ENCODE measurements around the gene PGAP6. TPM values are rescaled to one million over a fixed set of nuclear protein-coding genes. Genes with fewer than 3 reads are reported as not detected.

Gene PGAP6
- total RNA-seq, 2 donors from 2014 or later, result 104 to 115 TPM

DNA sequence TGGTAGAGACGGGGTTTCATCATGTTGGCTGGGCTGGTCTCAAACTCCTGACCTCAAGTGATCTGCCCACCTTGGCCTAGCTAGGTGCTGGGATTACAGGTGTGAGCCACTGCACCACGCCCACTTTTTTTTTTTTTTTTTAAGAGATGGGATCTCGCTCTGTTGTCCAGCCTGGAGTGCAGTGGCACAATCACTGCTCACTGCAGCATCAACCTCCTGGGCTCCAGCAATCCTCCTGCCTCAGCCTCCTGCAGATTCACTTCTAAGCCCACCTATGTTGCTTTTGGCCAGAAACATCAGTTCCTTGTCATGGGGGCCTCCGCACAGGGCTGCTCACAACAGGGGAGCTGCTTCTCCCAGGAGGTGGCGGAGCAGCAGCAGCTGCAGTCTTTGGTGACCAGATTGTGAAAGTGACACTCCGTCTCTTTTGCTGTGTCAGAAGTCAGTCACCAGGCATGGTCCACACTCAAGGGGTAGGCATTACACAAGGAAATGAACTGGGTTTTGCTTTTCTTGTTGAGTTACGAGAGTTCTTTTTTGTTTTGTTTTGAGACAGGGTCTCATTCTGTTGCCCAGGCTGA is 10.8 kb upstream of the PGAP6 start:
- TF ChIP-seq, protein P1, sequence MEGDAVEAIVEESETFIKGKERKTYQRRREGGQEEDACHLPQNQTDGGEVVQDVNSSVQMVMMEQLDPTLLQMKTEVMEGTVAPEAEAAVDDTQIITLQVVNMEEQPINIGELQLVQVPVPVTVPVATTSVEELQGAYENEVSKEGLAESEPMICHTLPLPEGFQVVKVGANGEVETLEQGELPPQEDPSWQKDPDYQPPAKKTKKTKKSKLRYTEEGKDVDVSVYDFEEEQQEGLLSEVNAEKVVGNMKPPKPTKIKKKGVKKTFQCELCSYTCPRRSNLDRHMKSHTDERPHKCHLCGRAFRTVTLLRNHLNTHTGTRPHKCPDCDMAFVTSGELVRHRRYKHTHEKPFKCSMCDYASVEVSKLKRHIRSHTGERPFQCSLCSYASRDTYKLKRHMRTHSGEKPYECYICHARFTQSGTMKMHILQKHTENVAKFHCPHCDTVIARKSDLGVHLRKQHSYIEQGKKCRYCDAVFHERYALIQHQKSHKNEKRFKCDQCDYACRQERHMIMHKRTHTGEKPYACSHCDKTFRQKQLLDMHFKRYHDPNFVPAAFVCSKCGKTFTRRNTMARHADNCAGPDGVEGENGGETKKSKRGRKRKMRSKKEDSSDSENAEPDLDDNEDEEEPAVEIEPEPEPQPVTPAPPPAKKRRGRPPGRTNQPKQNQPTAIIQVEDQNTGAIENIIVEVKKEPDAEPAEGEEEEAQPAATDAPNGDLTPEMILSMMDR (conservative IDR thresholded peaks at IDR 0.05), result no peak
- Mint-ChIP-seq H3K27ac (no peak overlapping the region), H3K27me3 (ENCODE audit: insufficient read depth) (no peaks in the 10 kb centered on the region), H3K4me3 (no peak overlapping the region), H3K9me3 (peaks cover 13% of the 10 kb centered on the region), H3K4me1 (peaks cover 20% of the 10 kb centered on the region), H3K36me3 (ENCODE audit: low read depth) (peaks cover 12% of the 10 kb centered on the region)
- H3K27ac ChIP-seq (ENCODE audit: low read depth, low read length), result no peak overlapping the region
- H3K9ac ChIP-seq (ENCODE audit: extremely low read depth, low read length, poor library complexity, severe bottlenecking), result no peak overlapping the region
- H3K4me3 ChIP-seq (ENCODE audit: low read length), result no peak overlapping the region
- H3K4me1 ChIP-seq (ENCODE audit: control insufficient read depth, insufficient read depth, low read length), result no peaks in the 10 kb centered on the region
- no peaks in the 10 kb centered on the region for H3K27me3 ChIP-seq (ENCODE audit: control insufficient read depth, insufficient read depth, low read length, poor library complexity, severe bottlenecking)
- peaks cover 5% of the 10 kb centered on the region for H3K9me3 ChIP-seq (ENCODE audit: control insufficient read depth, low read length)
- DNase-seq, result no peak
- 91% methylated on average over 6 to 7 of the region's 7 CpGs for WGBS, 2 experiments (ENCODE audit: insufficient coverage in 1 of 2, insufficient read length in 1 of 2)
- H3K36me3 ChIP-seq (ENCODE audit: control insufficient read depth, insufficient read depth, low read length), result no peaks in the 10 kb centered on the region

DNA sequence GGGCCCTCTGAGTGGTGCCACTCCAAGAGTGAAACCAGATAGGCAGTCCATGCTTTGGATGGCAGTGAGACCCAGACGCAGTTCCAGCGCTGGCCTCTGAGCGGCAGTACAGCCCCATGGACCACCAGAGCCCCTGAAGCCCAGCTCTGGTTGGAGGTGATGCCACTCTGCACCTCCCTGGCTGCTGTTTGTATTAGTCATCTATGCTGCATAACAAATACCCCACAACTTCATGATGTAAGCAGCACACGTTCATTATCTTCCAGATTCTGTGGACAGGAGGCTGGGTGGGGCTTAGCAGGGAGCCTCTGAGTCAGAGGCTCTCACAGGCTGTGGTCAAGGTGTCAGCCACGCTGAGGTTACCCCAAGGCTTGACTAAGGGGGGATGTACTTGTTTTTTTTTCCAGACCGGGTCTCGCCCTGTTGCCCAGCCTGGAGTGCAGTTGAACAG is 10.1 kb upstream of the PGAP6 start:
- Mint-ChIP-seq H3K4me3 (no peak overlapping the region), H3K4me1 (peaks cover 21% of the 10 kb centered on the region), H3K9me3 (peaks cover 13% of the 10 kb centered on the region), H3K27me3 (ENCODE audit: insufficient read depth) (no peaks in the 10 kb centered on the region), H3K36me3 (ENCODE audit: low read depth) (peaks cover 12% of the 10 kb centered on the region), H3K27ac (no peak overlapping the region)
- no peaks in the 10 kb centered on the region for H3K27me3 ChIP-seq (ENCODE audit: control insufficient read depth, insufficient read depth, low read length, poor library complexity, severe bottlenecking)
- H3K4me1 ChIP-seq (ENCODE audit: control insufficient read depth, insufficient read depth, low read length), result no peaks in the 10 kb centered on the region
- peak; percentile 96 for DNase-seq
- 65 to 70% methylated on average over 3 to 7 of the region's 7 CpGs for WGBS, 2 experiments (ENCODE audit: insufficient coverage in 1 of 2, insufficient read length in 1 of 2)
- H3K36me3 ChIP-seq (ENCODE audit: control insufficient read depth, insufficient read depth, low read length), result no peaks in the 10 kb centered on the region
- TF ChIP-seq, protein P1 (conservative IDR thresholded peaks at IDR 0.05), result peak; percentile 94
- no peak overlapping the region for H3K27ac ChIP-seq (ENCODE audit: low read depth, low read length)
- peaks cover 5% of the 10 kb centered on the region for H3K9me3 ChIP-seq (ENCODE audit: control insufficient read depth, low read length)
- H3K4me3 ChIP-seq (ENCODE audit: low read length), result no peak overlapping the region
- H3K9ac ChIP-seq (ENCODE audit: extremely low read depth, low read length, poor library complexity, severe bottlenecking), result no peak overlapping the region

DNA sequence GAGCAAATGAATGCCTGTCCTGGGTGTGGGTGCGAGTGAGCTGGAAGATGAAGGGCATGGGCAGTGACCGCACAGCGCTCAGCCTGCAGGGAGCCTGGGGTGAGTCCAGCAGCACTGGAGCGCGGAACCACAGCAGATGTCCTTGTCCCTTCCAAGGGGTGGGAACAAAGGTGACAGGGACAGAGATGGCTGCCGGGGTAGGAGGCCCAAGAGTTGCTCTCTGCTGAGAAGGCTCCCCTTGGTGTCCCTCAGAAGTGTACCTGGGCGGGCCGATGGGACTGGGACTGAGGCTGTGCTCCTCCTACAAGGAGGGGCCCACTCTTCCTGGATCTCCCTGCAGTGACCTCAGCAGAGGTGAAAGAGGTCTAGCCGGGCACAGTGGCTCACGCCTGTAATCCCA is 7.6 kb upstream of the PGAP6 start:
- H3K4me3 Mint-ChIP-seq, result no peak overlapping the region
- no peak overlapping the region for H3K27ac ChIP-seq (ENCODE audit: low read depth, low read length)
- WGBS, 2 experiments (ENCODE audit: insufficient coverage in 1 of 2, insufficient read length in 1 of 2), result 87 to 92% methylated on average over 10 of the region's 10 CpGs

More for the DNA sequence above, 7.6 kb upstream of the PGAP6 start:
- H3K27ac Mint-ChIP-seq, result peak overlapping the region; percentile 52
- Histone ChIP-seq H3K4me3 (ENCODE audit: low read length) (no peak overlapping the region), H3K4me1 (ENCODE audit: control insufficient read depth, insufficient read depth, low read length) (no peaks in the 10 kb centered on the region), H3K36me3 (ENCODE audit: control insufficient read depth, insufficient read depth, low read length) (no peaks in the 10 kb centered on the region), H3K27me3 (ENCODE audit: control insufficient read depth, insufficient read depth, low read length, poor library complexity, severe bottlenecking) (no peaks in the 10 kb centered on the region), H3K9ac (ENCODE audit: extremely low read depth, low read length, poor library complexity, severe bottlenecking) (no peak overlapping the region), H3K9me3 (ENCODE audit: control insufficient read depth, low read length) (peaks cover 5% of the 10 kb centered on the region)
- TF ChIP-seq, protein P1 (conservative IDR thresholded peaks at IDR 0.05), result no peak
- H3K27me3 Mint-ChIP-seq (ENCODE audit: insufficient read depth), result no peaks in the 10 kb centered on the region
- H3K36me3 Mint-ChIP-seq (ENCODE audit: low read depth), result peaks cover 12% of the 10 kb centered on the region
- no peak for DNase-seq
- peaks cover 26% of the 10 kb centered on the region for H3K4me1 Mint-ChIP-seq
- H3K9me3 Mint-ChIP-seq, result peaks cover 13% of the 10 kb centered on the region

Data from endodermal cell (in vitro differentiated cells).